HepG2 (cell line): ENCODE measurements around the gene POPDC2. TPM values are rescaled to one million over a fixed set of nuclear protein-coding genes. Genes with fewer than 3 reads are reported as not detected.

Experiments
- ERF ChIP-seq: IDR thresholded peaks from 2 replicates; pipeline ENCODE4 v1.6.1; 2018; ENCODE audit warnings: missing biosample characterization, missing genetic modification reagents
- FOXA1 ChIP-seq, 2 experiments: fragments of 450-650 bp in 1 of 2; sonication (generic) in 1 of 2; formaldehyde crosslinking in 1 of 2; IDR thresholded peaks; 2 replicates each; pipeline versions ENCODE4 v1.4.0 to v1.6.1; 2016 to 2020; ENCODE audit warnings: missing genetic modification reagents in 1 of 2
- HNRNPK ChIP-seq: fragments of 200-400 bp; formaldehyde crosslinking; IDR thresholded peaks from 2 replicates; pipeline ENCODE4 v1.6.1; 2018; ENCODE audit warnings: low read length, low read depth, moderate library complexity, mild to moderate bottlenecking; ENCODE audit not compliant: poor library complexity, severe bottlenecking
- HOXA9 ChIP-seq: sonication (generic); formaldehyde crosslinking; IDR thresholded peaks from 2 replicates; pipeline ENCODE4 v1.8.1; 2022; ENCODE audit warnings: missing genetic modification reagents, mild to moderate bottlenecking, moderate library complexity, borderline replicate concordance
- MATR3 ChIP-seq: sonication (generic); formaldehyde crosslinking; IDR thresholded peaks from 2 replicates; pipeline ENCODE4 v1.4.0; 2020; ENCODE audit warnings: missing genetic modification reagents
- MEF2D ChIP-seq: sonication (generic); formaldehyde crosslinking; IDR thresholded peaks from 2 replicates; pipeline ENCODE4 v1.5.1; 2020; ENCODE audit warnings: mild to moderate bottlenecking, missing genetic modification reagents
- PHF5A ChIP-seq: IDR thresholded peaks from one replicate; pipeline ENCODE4 v1.6.1; 2018; ENCODE audit warnings: low read depth, missing genetic modification reagents; ENCODE audit not compliant: unreplicated experiment
- RFX1 ChIP-seq: fragments of 450-650 bp; IDR thresholded peaks from 2 replicates; pipeline ENCODE4 v1.6.1; 2017
- TCF7L2 ChIP-seq: IDR thresholded peaks from 2 replicates; pipeline ENCODE4 v1.6.1; 2011; ENCODE audit warnings: mild to moderate bottlenecking, low read depth, low read length, moderate library complexity
- ZNF205 ChIP-seq: IDR thresholded peaks from 2 replicates; pipeline ENCODE4 v1.6.1; 2018; ENCODE audit warnings: missing biosample characterization, missing genetic modification reagents
- ZNF768 ChIP-seq: sonication (generic); formaldehyde crosslinking; IDR thresholded peaks from 2 replicates; pipeline ENCODE4 v1.4.0; 2020; ENCODE audit warnings: missing genetic modification reagents
- polyA plus RNA-seq, 8 experiments: library from polyadenylated mRNA; depleted of rRNA in 3 of 8; stranded (reverse) in 7 of 8; unstranded in 1 of 8; fragments of >200 nt; fragmentation: Illumina TruSeq in 4 of 8; extraction: Trizol in 4 of 8; gene quantifications; 2 replicates each; pipeline versions ENCODE4 v1.2.1 to v1.2.3, GENCODE V29; 2011 to 2016; ENCODE audit warnings: low read depth in 4 of 8, missing spikeins in 1 of 8, mixed read lengths in 1 of 8; ENCODE audit not compliant: insufficient read depth in 1 of 8
- total RNA-seq, 5 experiments: library from RNA; depleted of rRNA; stranded (reverse); fragments of >200 nt; fragmentation: Illumina TruSeq; extraction: Trizol; gene quantifications; 2 replicates each; pipeline ENCODE4 v1.2.3, GENCODE V29; 2016; ENCODE audit warnings: low read depth in 1 of 5
- TF ChIP-seq, protein P1 (sequence below): sonication (generic); formaldehyde crosslinking; IDR thresholded peaks from 2 replicates; pipeline ENCODE4 v1.4.0; 2020; ENCODE audit warnings: missing genetic modification reagents
- TF ChIP-seq, protein P2 (sequence below): sonication (generic); formaldehyde crosslinking; IDR thresholded peaks from 2 replicates; pipeline ENCODE4 v1.5.0; 2020; ENCODE audit warnings: missing genetic modification reagents
- TF ChIP-seq, protein P3 (sequence below): sonication (generic); formaldehyde crosslinking; IDR thresholded peaks from 2 replicates; pipeline ENCODE4 v1.4.0; 2020; ENCODE audit warnings: missing genetic modification reagents
- TF ChIP-seq, protein P4 (sequence below): sonication (generic); formaldehyde crosslinking; IDR thresholded peaks from 2 replicates; pipeline ENCODE4 v1.9.0; 2022; ENCODE audit warnings: missing genetic modification reagents, mild to moderate bottlenecking, borderline replicate concordance
- TF ChIP-seq, protein P5 (sequence below): IDR thresholded peaks from 2 replicates; pipeline ENCODE4 v1.6.1; 2016; ENCODE audit warnings: mild to moderate bottlenecking, missing biosample characterization, missing genetic modification reagents
- TF ChIP-seq, protein P6 (sequence below): IDR thresholded peaks from 2 replicates; pipeline ENCODE4 v1.4.0; 2020; ENCODE audit warnings: mild to moderate bottlenecking, missing genetic modification reagents
- TF ChIP-seq, protein P7 (sequence below): sonication (generic); formaldehyde crosslinking; IDR thresholded peaks from 2 replicates; pipeline ENCODE4 v1.8.1; 2023; ENCODE audit warnings: mild to moderate bottlenecking, missing genetic modification reagents, borderline replicate concordance

The POPDC2 gene
- total and polyA plus RNA-seq, 2 of the 13 experiments (the other 11 are each of a cell fraction or from before 2014, with no cell fraction given), result 0.18 to 0.58 TPM

DNA sequence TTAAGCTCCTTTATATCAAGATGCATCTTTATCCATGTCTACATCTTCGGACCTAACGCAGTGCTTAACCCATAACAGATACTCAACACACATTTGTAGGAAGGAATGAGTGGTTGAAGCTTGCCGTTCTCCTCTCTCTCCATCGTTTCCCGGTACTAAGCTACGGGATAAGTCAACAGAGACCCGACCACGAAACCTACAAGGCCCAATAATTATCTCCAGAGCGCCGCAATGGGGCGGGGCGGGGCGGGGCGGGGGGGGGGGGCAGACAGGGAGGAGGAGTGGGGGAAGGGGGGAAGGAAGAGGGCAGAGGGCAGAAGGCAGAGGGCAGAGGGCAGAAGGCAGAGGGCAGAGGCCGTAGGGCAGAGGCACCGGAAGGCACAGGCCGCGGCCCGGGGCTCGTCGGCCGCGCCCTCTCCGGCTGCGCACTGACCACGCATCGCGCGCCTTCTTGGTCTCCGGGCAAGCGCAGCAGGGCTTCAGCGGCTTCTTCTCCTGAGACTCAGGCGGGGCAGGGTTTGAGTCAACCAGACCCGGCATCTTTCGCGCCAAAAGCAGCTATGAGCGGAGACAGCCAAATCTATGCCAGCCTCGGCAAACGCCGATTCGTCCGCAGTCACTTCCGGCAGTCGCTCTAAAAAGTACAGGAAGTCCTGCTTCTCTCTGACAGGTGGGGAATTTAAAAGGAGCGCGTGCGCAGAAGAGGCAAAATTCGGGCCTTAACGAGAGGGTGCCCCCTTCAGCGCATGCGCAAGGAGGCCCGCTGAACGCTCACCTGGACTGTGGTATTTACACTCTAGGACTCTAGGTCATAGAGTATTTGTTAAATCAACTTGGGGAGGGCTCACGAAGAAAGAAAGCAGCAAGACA lies 16.6 kb upstream of the POPDC2 start, which contains the start of gene COX17 (continued):
- TF ChIP-seq, protein P1, sequence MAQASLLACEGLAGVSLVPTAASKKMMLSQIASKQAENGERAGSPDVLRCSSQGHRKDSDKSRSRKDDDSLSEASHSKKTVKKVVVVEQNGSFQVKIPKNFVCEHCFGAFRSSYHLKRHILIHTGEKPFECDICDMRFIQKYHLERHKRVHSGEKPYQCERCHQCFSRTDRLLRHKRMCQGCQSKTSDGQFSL (CRISPR knock-in tag), result peak; percentile 49; the same call in 1 of the 2 replicates
- TF ChIP-seq RFX1 (no peak), HNRNPK (peak; percentile 97), ZNF205 (CRISPR knock-in tag) (peak; percentile 60; the same call in 1 of the 2 replicates), FOXA1 (IDR thresholded peaks at IDR 0.05) (no peak), FOXA1 (CRISPR knock-in tag; IDR thresholded peaks at IDR 0.05) (peak; percentile 87), MATR3 (no peak), ZNF768 (CRISPR knock-in tag) (peak; percentile 58; the same call in 1 of the 2 replicates), TCF7L2 (no peak), ERF (peak; percentile 70; the same call in 1 of the 2 replicates), PHF5A (CRISPR knock-in tag) (no peak), MEF2D (CRISPR knock-in tag) (0 out of 2 replicates have a peak, but pooled peaks have one; percentile 29), HOXA9 (CRISPR knock-in tag) (no peak)
- TF ChIP-seq, protein P2, sequence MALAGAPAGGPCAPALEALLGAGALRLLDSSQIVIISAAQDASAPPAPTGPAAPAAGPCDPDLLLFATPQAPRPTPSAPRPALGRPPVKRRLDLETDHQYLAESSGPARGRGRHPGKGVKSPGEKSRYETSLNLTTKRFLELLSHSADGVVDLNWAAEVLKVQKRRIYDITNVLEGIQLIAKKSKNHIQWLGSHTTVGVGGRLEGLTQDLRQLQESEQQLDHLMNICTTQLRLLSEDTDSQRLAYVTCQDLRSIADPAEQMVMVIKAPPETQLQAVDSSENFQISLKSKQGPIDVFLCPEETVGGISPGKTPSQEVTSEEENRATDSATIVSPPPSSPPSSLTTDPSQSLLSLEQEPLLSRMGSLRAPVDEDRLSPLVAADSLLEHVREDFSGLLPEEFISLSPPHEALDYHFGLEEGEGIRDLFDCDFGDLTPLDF, result peak; percentile 60
- TF ChIP-seq, protein P3, sequence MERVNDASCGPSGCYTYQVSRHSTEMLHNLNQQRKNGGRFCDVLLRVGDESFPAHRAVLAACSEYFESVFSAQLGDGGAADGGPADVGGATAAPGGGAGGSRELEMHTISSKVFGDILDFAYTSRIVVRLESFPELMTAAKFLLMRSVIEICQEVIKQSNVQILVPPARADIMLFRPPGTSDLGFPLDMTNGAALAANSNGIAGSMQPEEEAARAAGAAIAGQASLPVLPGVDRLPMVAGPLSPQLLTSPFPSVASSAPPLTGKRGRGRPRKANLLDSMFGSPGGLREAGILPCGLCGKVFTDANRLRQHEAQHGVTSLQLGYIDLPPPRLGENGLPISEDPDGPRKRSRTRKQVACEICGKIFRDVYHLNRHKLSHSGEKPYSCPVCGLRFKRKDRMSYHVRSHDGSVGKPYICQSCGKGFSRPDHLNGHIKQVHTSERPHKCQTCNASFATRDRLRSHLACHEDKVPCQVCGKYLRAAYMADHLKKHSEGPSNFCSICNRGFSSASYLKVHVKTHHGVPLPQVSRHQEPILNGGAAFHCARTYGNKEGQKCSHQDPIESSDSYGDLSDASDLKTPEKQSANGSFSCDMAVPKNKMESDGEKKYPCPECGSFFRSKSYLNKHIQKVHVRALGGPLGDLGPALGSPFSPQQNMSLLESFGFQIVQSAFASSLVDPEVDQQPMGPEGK, result peak; percentile 55; the same call in 1 of the 2 replicates
- TF ChIP-seq, protein P4, sequence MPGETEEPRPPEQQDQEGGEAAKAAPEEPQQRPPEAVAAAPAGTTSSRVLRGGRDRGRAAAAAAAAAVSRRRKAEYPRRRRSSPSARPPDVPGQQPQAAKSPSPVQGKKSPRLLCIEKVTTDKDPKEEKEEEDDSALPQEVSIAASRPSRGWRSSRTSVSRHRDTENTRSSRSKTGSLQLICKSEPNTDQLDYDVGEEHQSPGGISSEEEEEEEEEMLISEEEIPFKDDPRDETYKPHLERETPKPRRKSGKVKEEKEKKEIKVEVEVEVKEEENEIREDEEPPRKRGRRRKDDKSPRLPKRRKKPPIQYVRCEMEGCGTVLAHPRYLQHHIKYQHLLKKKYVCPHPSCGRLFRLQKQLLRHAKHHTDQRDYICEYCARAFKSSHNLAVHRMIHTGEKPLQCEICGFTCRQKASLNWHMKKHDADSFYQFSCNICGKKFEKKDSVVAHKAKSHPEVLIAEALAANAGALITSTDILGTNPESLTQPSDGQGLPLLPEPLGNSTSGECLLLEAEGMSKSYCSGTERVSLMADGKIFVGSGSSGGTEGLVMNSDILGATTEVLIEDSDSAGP, result peak; percentile 71; the same call in 1 of the 2 replicates
- TF ChIP-seq, protein P5, sequence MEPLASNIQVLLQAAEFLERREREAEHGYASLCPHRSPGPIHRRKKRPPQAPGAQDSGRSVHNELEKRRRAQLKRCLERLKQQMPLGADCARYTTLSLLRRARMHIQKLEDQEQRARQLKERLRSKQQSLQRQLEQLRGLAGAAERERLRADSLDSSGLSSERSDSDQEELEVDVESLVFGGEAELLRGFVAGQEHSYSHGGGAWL (CRISPR knock-in tag), result peak; percentile 47; the same call in 1 of the 2 replicates
- TF ChIP-seq, protein P6, sequence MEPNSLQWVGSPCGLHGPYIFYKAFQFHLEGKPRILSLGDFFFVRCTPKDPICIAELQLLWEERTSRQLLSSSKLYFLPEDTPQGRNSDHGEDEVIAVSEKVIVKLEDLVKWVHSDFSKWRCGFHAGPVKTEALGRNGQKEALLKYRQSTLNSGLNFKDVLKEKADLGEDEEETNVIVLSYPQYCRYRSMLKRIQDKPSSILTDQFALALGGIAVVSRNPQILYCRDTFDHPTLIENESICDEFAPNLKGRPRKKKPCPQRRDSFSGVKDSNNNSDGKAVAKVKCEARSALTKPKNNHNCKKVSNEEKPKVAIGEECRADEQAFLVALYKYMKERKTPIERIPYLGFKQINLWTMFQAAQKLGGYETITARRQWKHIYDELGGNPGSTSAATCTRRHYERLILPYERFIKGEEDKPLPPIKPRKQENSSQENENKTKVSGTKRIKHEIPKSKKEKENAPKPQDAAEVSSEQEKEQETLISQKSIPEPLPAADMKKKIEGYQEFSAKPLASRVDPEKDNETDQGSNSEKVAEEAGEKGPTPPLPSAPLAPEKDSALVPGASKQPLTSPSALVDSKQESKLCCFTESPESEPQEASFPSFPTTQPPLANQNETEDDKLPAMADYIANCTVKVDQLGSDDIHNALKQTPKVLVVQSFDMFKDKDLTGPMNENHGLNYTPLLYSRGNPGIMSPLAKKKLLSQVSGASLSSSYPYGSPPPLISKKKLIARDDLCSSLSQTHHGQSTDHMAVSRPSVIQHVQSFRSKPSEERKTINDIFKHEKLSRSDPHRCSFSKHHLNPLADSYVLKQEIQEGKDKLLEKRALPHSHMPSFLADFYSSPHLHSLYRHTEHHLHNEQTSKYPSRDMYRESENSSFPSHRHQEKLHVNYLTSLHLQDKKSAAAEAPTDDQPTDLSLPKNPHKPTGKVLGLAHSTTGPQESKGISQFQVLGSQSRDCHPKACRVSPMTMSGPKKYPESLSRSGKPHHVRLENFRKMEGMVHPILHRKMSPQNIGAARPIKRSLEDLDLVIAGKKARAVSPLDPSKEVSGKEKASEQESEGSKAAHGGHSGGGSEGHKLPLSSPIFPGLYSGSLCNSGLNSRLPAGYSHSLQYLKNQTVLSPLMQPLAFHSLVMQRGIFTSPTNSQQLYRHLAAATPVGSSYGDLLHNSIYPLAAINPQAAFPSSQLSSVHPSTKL (CRISPR knock-in tag), result peak; percentile 42
- TF ChIP-seq, protein P7, sequence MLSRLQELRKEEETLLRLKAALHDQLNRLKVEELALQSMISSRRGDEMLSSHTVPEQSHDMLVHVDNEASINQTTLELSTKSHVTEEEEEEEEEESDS (CRISPR knock-in tag), result no peak
